GM12878 (cell line): ENCODE results near the gene KITLG. TPM values are rescaled to one million over a fixed set of nuclear protein-coding genes. Genes with fewer than 3 reads are reported as not detected.

ENCODE experiments used
- ATAC-seq: fragments of 200-7000 bp; cut with Tn5 transposase; 3 replicates; pipeline ENCODE4 v1.9.1; 2020; ENCODE audit warnings: mild to moderate bottlenecking, moderate library complexity
- BruUV-seq: library from RNA; stranded (reverse); fragments of 400-500 nt; replicated peaks from 2 replicates; lab custom pipeline; 2021; lab: Mats Ljungman, UMichigan
- CTCF ChIA-PET: fragments of 300-600 bp; sonication (Branson Sonifier 250); formaldehyde crosslinking; extraction: SDS; loops from one replicate; lab custom pipeline; 2021; ENCODE audit warnings: inconsistent platforms; lab: Yijun Ruan, JAX
- POLR2A ChIA-PET: fragments of 350-600 bp; formaldehyde crosslinking; extraction: SDS; loops from one replicate; lab custom pipeline; 2021; ENCODE audit warnings: inconsistent platforms; lab: Charles Lee
- RAD21 ChIA-PET: fragments of 300-600 bp; sonication (Branson Sonifier 250); formaldehyde crosslinking; loops from one replicate; lab custom pipeline; 2023; ENCODE audit warnings: antibody characterized with exemption; ENCODE audit not compliant: unreplicated experiment; lab: Charles Lee
- SMC1A ChIA-PET: fragments of 300-600 bp; sonication (Branson Sonifier 250); formaldehyde crosslinking; loops from one replicate; lab custom pipeline; 2023; ENCODE audit not compliant: unreplicated experiment, uncharacterized antibody; lab: Charles Lee
- DNase-seq: peaks from one replicate; pipeline ENCODE4 v3.0.0-alpha.2; 2011; ENCODE audit warnings: low read depth, low spot score
- FAIRE-seq: peaks from 3 replicates; lab custom pipeline; 2011; peaks lifted over from hg19 to GRCh38; lab: Jason Lieb, UNC
- H2AFZ ChIP-seq: 2 replicates; pipeline ENCODE4 v1.6.0; 2011; ENCODE audit warnings: low read depth, low read length, control low read depth; ENCODE audit not compliant: control insufficient read depth
- H3K27ac ChIP-seq: 2 replicates; pipeline ENCODE4 v1.5.1; 2011; ENCODE audit warnings: control low read depth; ENCODE audit not compliant: control insufficient read depth, insufficient read depth
- H3K27me3 ChIP-seq, 2 experiments: replicated peaks in 1 of 2; 2 replicates each; pipeline versions ENCODE4 v1.6.0 to v1.6.1; 2011; ENCODE audit warnings: low read length in 1 of 2; ENCODE audit not compliant: control insufficient read depth in 2 of 2, insufficient read depth in 2 of 2
- H3K36me3 ChIP-seq, 2 experiments: 2 replicates each; pipeline ENCODE4 v1.5.1; 2011; ENCODE audit warnings: low read length in 1 of 2; ENCODE audit not compliant: control insufficient read depth in 2 of 2, insufficient read depth in 2 of 2
- H3K4me1 ChIP-seq: 2 replicates; pipeline ENCODE4 v1.6.1; 2011; ENCODE audit warnings: mild to moderate bottlenecking, low read length, moderate library complexity, mixed read lengths; ENCODE audit not compliant: control insufficient read depth, insufficient read depth
- H3K4me2 ChIP-seq: 2 replicates; pipeline ENCODE4 v1.6.0; 2011; ENCODE audit warnings: control low read depth; ENCODE audit not compliant: control insufficient read depth, insufficient read depth
- H3K4me3 ChIP-seq: fragments of 200-600 bp; sonication (generic); 2 replicates; pipeline ENCODE4 v1.5.1; 2016
- H3K79me2 ChIP-seq: 2 replicates; pipeline ENCODE4 v1.6.0; 2011; ENCODE audit warnings: low read length; ENCODE audit not compliant: control insufficient read depth, insufficient read depth
- H3K9ac ChIP-seq: 2 replicates; pipeline ENCODE4 v1.8.0; 2011; ENCODE audit warnings: low read length, control low read depth, mixed read lengths; ENCODE audit not compliant: control insufficient read depth, insufficient read depth
- H3K9me3 ChIP-seq: replicated peaks from 3 replicates; pipeline ENCODE4 v1.5.1; 2011; ENCODE audit warnings: mild to moderate bottlenecking, low read length; ENCODE audit not compliant: control insufficient read depth, insufficient read depth
- H4K20me1 ChIP-seq: 2 replicates; pipeline ENCODE4 v1.6.0; 2011; ENCODE audit not compliant: control insufficient read depth, insufficient read depth
- CBX3 ChIP-seq: fragments of 200-600 bp; sonication (generic); IDR thresholded peaks from 2 replicates; pipeline ENCODE4 v1.6.1; 2016; ENCODE audit warnings: low read depth, borderline replicate concordance
- E2F8 ChIP-seq: fragments of 450-650 bp; IDR thresholded peaks from 2 replicates; pipeline ENCODE4 v1.6.1; 2018; ENCODE audit warnings: mild to moderate bottlenecking, low read depth, moderate library complexity; ENCODE audit not compliant: partially characterized antibody
- PRDM15 ChIP-seq: fragments of 450-650 bp; formaldehyde crosslinking; IDR thresholded peaks from 2 replicates; pipeline ENCODE4 v1.4.0; 2020; ENCODE audit warnings: mild to moderate bottlenecking, moderate library complexity
- TAF1 ChIP-seq: IDR thresholded peaks from 2 replicates; pipeline ENCODE4 v1.6.1; 2011; ENCODE audit warnings: mild to moderate bottlenecking, low read depth, low read length, borderline replicate concordance
- ZBED1 ChIP-seq: IDR thresholded peaks from 2 replicates; pipeline ENCODE4 v1.6.1; 2016; ENCODE audit warnings: borderline replicate concordance
- WGBS: methylation state at CpG from one replicate; pipeline ENCODE4 v1.1.6; 2016; ENCODE audit warnings: low lambda C conversion rate; ENCODE audit not compliant: insufficient replicate concordance, insufficient coverage; ENCODE audit errors: missing lambda C conversion rate; 5-methylcytosine and 5-hydroxymethylcytosine counted together
- in situ Hi-C: fragments of 300-500 bp; cut with MboI; formaldehyde crosslinking; loops from 9 replicates; pipeline ENCODE4 v1.14.3; 2018; ENCODE audit warnings: mixed read lengths
- intact Hi-C: fragments of 100-400 bp; cut with micrococcal nuclease; formaldehyde crosslinking; loops from one replicate; pipeline ENCODE4 v1.14.2; 2022; ENCODE audit not compliant: unreplicated experiment
- polyA plus RNA-seq, 11 experiments: library from polyadenylated mRNA; depleted of rRNA in 4 of 11; unstranded in 6 of 11; stranded (reverse) in 5 of 11; fragments of >200 nt; fragmentation: Nextera tagmentation in 4 of 11; fragmentation: Illumina TruSeq in 1 of 11; extraction: Ambion mirVana in 4 of 11; extraction: Trizol in 1 of 11; gene quantifications; 1 replicate in 1 of 11; 2 replicates in 10 of 11; pipeline versions ENCODE4 v1.2.1 to v1.2.3, GENCODE V29; 2011 to 2016; ENCODE audit warnings: inconsistent platforms in 2 of 11, missing spikeins in 2 of 11, low read depth in 1 of 11
- total RNA-seq, 4 experiments: library from RNA; depleted of rRNA in 3 of 4; stranded (reverse); fragments of >200 nt in 3 of 4; fragmentation: Illumina TruSeq in 1 of 4; extraction: Trizol in 1 of 4; gene quantifications; 2 replicates each; pipeline versions ENCODE4 v1.2.1 to v1.2.3, GENCODE V29; 2013 to 2021

The KITLG gene
- total and polyA plus RNA-seq, 10 of the 15 experiments (the other 5 are each of a cell fraction or from before 2014, with no cell fraction given) = 0.02 to 0.51 (median 0.09) TPM; not detected in 1

DNA sequence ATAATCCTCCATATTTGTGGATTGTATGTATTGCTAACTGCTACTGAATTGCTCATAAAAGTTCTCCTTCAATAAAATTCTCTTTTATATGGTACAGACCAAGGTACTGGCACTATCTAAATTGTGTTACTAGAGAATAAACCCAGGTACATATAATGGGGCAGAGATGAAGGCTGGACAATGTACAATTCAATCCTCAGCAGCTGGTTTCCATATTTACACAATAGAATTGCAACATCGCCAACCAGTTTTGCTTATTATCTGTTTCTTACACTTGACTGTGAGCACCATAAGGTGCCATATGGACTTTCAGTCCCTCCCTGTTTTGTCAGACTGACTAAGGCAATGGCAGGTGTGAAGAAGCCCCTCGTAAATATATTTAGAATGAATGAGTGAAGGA is 18.1 kb downstream of the KITLG start (continued):
- TF ChIP-seq ZBED1 = no peak
- TF ChIP-seq TAF1 = no peak
- no peak for TF ChIP-seq CBX3

DNA sequence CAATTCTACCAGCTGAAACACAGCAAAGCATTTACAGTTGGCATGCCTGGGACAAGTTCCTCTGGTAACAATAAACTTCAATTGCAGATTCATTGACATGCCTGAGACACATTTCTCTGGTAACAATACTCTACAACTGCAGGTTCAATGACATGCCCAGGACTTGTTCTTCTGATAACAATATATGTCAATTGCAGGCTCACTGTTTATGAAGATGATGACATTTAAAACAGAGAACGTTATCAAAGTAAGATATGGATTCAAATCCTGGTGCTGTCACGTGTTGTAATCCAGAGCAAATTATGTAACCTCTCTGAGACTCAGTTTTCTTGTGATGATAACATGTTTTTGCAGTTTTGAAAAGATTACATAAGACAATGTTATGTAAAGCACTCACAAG is 20.5 kb downstream of the KITLG start:
- TF ChIP-seq PRDM15 (CRISPR knock-in tag) (no peak), E2F8 (no peak)
- H2AFZ ChIP-seq = no peak overlapping the region
- FAIRE-seq = no peak
- no peaks in the 10 kb centered on the region for H4K20me1 ChIP-seq
- H3K4me2 ChIP-seq = no peak overlapping the region
- H3K79me2 ChIP-seq = no peaks in the 10 kb centered on the region
- no peaks in the 10 kb centered on the region for H3K36me3 ChIP-seq
- WGBS = 3% methylated on average over 2 of the region's 2 CpGs
- RAD21 ChIA-PET = no interaction called here
- POLR2A ChIA-PET = no interaction called here
- H3K27me3 ChIP-seq = no peaks in the 10 kb centered on the region
- in situ Hi-C loops = no loop called here
- no peak for DNase-seq
- no peaks in the 10 kb centered on the region for H3K4me1 ChIP-seq
- no peak overlapping the region for H3K27ac ChIP-seq
- SMC1A ChIA-PET = interaction anchor here (1.4 kb wide), 1 partner anchor 8 kb away, joined by 3 read pairs; no protein-coding TSS in a partner anchor
- BruUV-seq = no TSS peak
- no peak overlapping the region for H3K9ac ChIP-seq
- no peak overlapping the region for H3K4me3 ChIP-seq
- peak; percentile 31; the same call in 1 of the 3 replicates for ATAC-seq
- H3K9me3 ChIP-seq = no peaks in the 10 kb centered on the region
- intact Hi-C loops = no loop called here
- CTCF ChIA-PET = no interaction called here
